Endothelial cell of umbilical vein (primary cell): ENCODE measurements around the gene PVRIG.
"Not testable (repeated sequence)": the region's sequence is repeated elsewhere in the genome, so short reads cannot be mapped to it uniquely, and the experiment has no call there.

Experiments
- GATA2 ChIP-seq: IDR thresholded peaks from 2 replicates; pipeline ENCODE4 v1.7.0; 2011; ENCODE audit warnings: low read depth, mild to moderate bottlenecking, moderate library complexity, mixed read lengths, low read length; ENCODE audit not compliant: insufficient read length, insufficient read depth
- POLR2A ChIP-seq: IDR thresholded peaks from 2 replicates; pipeline ENCODE4 v1.6.1; 2012; ENCODE audit warnings: low read depth, mild to moderate bottlenecking, control low read depth, low read length
- POLR2AphosphoS5 ChIP-seq: IDR thresholded peaks from 2 replicates; pipeline ENCODE4 v1.6.1; 2012; ENCODE audit warnings: low read depth, mild to moderate bottlenecking, control low read depth, low read length, moderate library complexity; ENCODE audit not compliant: insufficient read depth
- TF ChIP-seq, protein P1 (sequence below), 2 donors: IDR thresholded peaks; 1 replicate in 1 of 2; 2 replicates in 1 of 2; pipeline ENCODE4 v1.5.1; 2011; ENCODE audit warnings: low read length in 2 of 2, mild to moderate bottlenecking in 2 of 2, moderate library complexity in 2 of 2, control low read depth in 1 of 2, inconsistent platforms in 1 of 2, low read depth in 1 of 2; ENCODE audit not compliant: insufficient read depth in 1 of 2; ENCODE audit errors: extremely low read depth in 1 of 2

- not testable (repeated sequence) for TF ChIP-seq POLR2A, GATA2, POLR2AphosphoS5
- TF ChIP-seq, protein P1, sequence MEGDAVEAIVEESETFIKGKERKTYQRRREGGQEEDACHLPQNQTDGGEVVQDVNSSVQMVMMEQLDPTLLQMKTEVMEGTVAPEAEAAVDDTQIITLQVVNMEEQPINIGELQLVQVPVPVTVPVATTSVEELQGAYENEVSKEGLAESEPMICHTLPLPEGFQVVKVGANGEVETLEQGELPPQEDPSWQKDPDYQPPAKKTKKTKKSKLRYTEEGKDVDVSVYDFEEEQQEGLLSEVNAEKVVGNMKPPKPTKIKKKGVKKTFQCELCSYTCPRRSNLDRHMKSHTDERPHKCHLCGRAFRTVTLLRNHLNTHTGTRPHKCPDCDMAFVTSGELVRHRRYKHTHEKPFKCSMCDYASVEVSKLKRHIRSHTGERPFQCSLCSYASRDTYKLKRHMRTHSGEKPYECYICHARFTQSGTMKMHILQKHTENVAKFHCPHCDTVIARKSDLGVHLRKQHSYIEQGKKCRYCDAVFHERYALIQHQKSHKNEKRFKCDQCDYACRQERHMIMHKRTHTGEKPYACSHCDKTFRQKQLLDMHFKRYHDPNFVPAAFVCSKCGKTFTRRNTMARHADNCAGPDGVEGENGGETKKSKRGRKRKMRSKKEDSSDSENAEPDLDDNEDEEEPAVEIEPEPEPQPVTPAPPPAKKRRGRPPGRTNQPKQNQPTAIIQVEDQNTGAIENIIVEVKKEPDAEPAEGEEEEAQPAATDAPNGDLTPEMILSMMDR (IDR thresholded peaks at IDR 0.05; ENCODE audit: extremely low read depth in 1 of 2, insufficient read depth in 1 of 2, low read depth in 1 of 2, low read length in 2 of 2) = not testable (repeated sequence)
Measured at GRCh38 chr7:100182616-100183015, 37.1 kb upstream of the PVRIG start.
